Measurements from ENCODE around the gene HLX.

- TF ChIP-seq CTCF (IDR thresholded peaks at IDR 0.05) (no peak), POLR2A (IDR thresholded peaks at IDR 0.05) (no peak), EP300 (IDR thresholded peaks at IDR 0.05; ENCODE audit: low read depth) (no peak)
Measured at GRCh38 chr1:220900842-220901241, 21.6 kb downstream of the HLX start.

All from transverse colon (tissue), 3 donors.